ENCODE results near the gene ELAPOR1. TPM values are rescaled to one million over a fixed set of nuclear protein-coding genes. Genes with fewer than 3 reads are reported as not detected.

The ELAPOR1 gene
- total RNA-seq, 1 donor from 2014 or later = 0.97 TPM

- Mint-ChIP-seq H3K4me3 (ENCODE audit: unreplicated experiment) (peak overlapping the region; percentile 77), H3K36me3 (ENCODE audit: low read depth) (peaks cover 13% of the 10 kb centered on the region), H3K9me3 (ENCODE audit: low read depth) (no peaks in the 10 kb centered on the region), H3K27me3 (ENCODE audit: low read depth) (no peaks in the 10 kb centered on the region), H3K4me1 (ENCODE audit: low read depth) (peaks cover 39% of the 10 kb centered on the region), H3K27ac (ENCODE audit: unreplicated experiment) (peak overlapping the region; percentile 97)
- no peak for TF ChIP-seq CTCF (IDR thresholded peaks at IDR 0.05)
- no peak for DNase-seq (ENCODE audit: low spot score)
These were observed 22.1 kb upstream of the ELAPOR1 start for GRCh38 chr1:109091839-109092193.

GRCh38 chr1:109094377-109094803 lies 19.5 kb upstream of the ELAPOR1 start:
- peak overlapping the region; percentile 22 for H3K27ac Mint-ChIP-seq (ENCODE audit: unreplicated experiment)
- no peaks in the 10 kb centered on the region for H3K27me3 Mint-ChIP-seq (ENCODE audit: low read depth)
- no peak for TF ChIP-seq CTCF (IDR thresholded peaks at IDR 0.05)
- DNase-seq (ENCODE audit: low spot score) = no peak
- peaks cover 13% of the 10 kb centered on the region for H3K36me3 Mint-ChIP-seq (ENCODE audit: low read depth)
- H3K4me3 Mint-ChIP-seq (ENCODE audit: unreplicated experiment) = no peak overlapping the region
- H3K4me1 Mint-ChIP-seq (ENCODE audit: low read depth) = peaks cover 36% of the 10 kb centered on the region
- no peaks in the 10 kb centered on the region for H3K9me3 Mint-ChIP-seq (ENCODE audit: low read depth)

DNA sequence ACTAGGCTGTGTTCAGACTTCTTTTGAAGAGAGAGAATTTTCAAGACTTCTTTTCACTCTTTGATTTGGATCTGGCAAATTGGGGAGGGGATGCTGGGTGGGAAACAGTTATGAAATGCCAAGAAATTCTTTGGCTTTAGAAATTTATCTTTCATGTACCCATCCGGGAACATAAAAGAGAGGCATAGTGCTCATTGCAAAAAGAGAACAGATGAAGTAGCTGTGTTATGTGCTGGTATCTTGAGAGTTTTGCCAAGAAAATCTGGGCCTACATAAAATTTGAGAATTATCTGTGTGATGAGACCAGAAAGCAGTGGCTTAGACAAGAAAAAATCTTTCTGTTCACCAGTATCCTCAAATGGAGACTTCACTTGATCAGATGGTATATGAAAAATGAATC lies 19.0 kb upstream of the ELAPOR1 start:
- Mint-ChIP-seq H3K9me3 (ENCODE audit: low read depth) (no peaks in the 10 kb centered on the region), H3K4me1 (ENCODE audit: low read depth) (peaks cover 31% of the 10 kb centered on the region)
- no peak for DNase-seq (ENCODE audit: low spot score)

DNA sequence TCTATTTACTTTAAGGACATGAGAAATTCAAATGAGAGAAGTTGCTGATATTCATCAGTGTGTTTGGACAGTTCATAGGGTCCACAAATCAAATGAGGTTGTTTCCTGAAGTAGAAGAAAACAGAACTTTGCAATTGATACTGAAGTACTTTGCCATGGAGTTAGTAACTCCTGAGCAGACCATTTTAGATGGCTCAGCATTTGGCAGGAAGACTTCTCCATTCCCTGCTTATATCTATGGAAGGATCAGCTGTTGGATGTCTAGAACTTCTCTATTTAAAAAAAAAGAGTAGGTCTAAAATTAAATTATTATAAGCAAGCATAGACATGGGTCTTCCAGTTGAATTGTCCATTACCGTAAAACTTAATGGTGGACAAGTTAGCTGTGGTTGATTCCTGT lies 18.3 kb upstream of the ELAPOR1 start:
- no peaks in the 10 kb centered on the region for H3K9me3 Mint-ChIP-seq (ENCODE audit: low read depth)
- no peak overlapping the region for H3K27ac Mint-ChIP-seq (ENCODE audit: unreplicated experiment)
- no peak overlapping the region for H3K4me3 Mint-ChIP-seq (ENCODE audit: unreplicated experiment)
- peaks cover 15% of the 10 kb centered on the region for H3K36me3 Mint-ChIP-seq (ENCODE audit: low read depth)
- TF ChIP-seq CTCF (IDR thresholded peaks at IDR 0.05) = no peak
- peaks cover 26% of the 10 kb centered on the region for H3K4me1 Mint-ChIP-seq (ENCODE audit: low read depth)
- H3K27me3 Mint-ChIP-seq (ENCODE audit: low read depth) = no peaks in the 10 kb centered on the region
- no peak for DNase-seq (ENCODE audit: low spot score)

More for the DNA sequence above, 19.0 kb upstream of the ELAPOR1 start:
- Mint-ChIP-seq H3K27ac (ENCODE audit: unreplicated experiment) (peak overlapping the region; percentile 22), H3K27me3 (ENCODE audit: low read depth) (no peaks in the 10 kb centered on the region), H3K4me3 (ENCODE audit: unreplicated experiment) (no peak overlapping the region), H3K36me3 (ENCODE audit: low read depth) (peaks cover 13% of the 10 kb centered on the region)
- no peak for TF ChIP-seq CTCF (IDR thresholded peaks at IDR 0.05)

- no peak for DNase-seq (ENCODE audit: low spot score)
These were observed 17.8 kb upstream of the ELAPOR1 start for GRCh38 chr1:109096120-109096519.

More at GRCh38 chr1:109096120-109096519, 17.8 kb upstream of the ELAPOR1 start:
- Mint-ChIP-seq H3K9me3 (ENCODE audit: low read depth) (no peaks in the 10 kb centered on the region), H3K27me3 (ENCODE audit: low read depth) (no peaks in the 10 kb centered on the region), H3K4me1 (ENCODE audit: low read depth) (peaks cover 28% of the 10 kb centered on the region), H3K36me3 (ENCODE audit: low read depth) (peaks cover 15% of the 10 kb centered on the region), H3K27ac (ENCODE audit: unreplicated experiment) (no peak overlapping the region), H3K4me3 (ENCODE audit: unreplicated experiment) (no peak overlapping the region)
- TF ChIP-seq CTCF (IDR thresholded peaks at IDR 0.05) = no peak
